ENCODE measurements around the gene PCDHB14.

DNA sequence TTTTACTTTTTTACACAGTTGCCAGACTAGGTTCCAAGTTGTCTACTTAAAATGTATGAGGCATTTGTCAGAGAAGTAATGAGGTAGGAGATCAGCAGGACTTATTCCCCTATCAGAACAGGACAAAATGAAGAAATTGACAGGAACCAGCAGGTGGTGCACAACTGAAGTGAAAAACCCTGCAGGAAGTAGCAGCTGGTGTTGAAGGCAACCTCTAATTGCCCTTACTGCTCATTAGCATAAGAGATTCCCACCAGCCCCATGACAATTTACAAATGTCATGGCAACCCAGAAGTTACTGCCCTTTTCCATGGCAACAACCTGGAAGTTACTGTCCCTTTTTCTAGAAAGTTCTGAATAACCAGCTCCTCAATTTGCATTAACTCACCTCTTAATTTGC, 27.4 kb downstream of the PCDHB14 start:
- TF ChIP-seq SPI1 (IDR thresholded peaks at IDR 0.05; ENCODE audit: low read depth, low read length) (no peak), POLR2A (IDR thresholded peaks at IDR 0.05; ENCODE audit: low read depth, low read length) (no peak)
